IMR-90 (cell line): Measurements from ENCODE around the gene XIRP1. TPM values are rescaled to one million over a fixed set of nuclear protein-coding genes. Genes with fewer than 3 reads are reported as not detected.

ENCODE experiments used
- ATAC-seq: fragments of 200-7000 bp; cut with Tn5 transposase; 2 replicates; pipeline ENCODE4 v1.9.1; 2020; ENCODE audit warnings: low read depth, mild to moderate bottlenecking, moderate library complexity
- BruUV-seq: library from RNA; stranded (reverse); fragments of 400-500 nt; replicated peaks from 2 replicates; lab custom pipeline; 2021; lab: Mats Ljungman, UMichigan
- CTCF ChIA-PET: fragments of 300-600 bp; formaldehyde crosslinking; extraction: SDS; loops from one replicate; lab custom pipeline; 2021; ENCODE audit warnings: antibody characterized with exemption; lab: Yijun Ruan, JAX
- POLR2A ChIA-PET: fragments of 300-600 bp; sonication (Branson Sonifier 250); formaldehyde crosslinking; loops from one replicate; lab custom pipeline; 2022; ENCODE audit warnings: antibody characterized with exemption; ENCODE audit not compliant: unreplicated experiment; lab: Charles Lee
- DNase-seq: peaks from one replicate; pipeline ENCODE4 v3.0.0; 2013
- H2AFZ ChIP-seq: replicated peaks from 2 replicates; pipeline ENCODE3; 2013; ENCODE audit warnings: low read length, mild to moderate bottlenecking; ENCODE audit not compliant: poor library complexity
- H2AK5ac ChIP-seq: 2 replicates; pipeline ENCODE4 v1.6.1; 2013; ENCODE audit warnings: low read depth, low read length, inconsistent platforms
- H2AK9ac ChIP-seq: replicated peaks from 2 replicates; pipeline ENCODE3; 2013; ENCODE audit warnings: mild to moderate bottlenecking, low read depth, low read length, moderate library complexity; ENCODE audit not compliant: poor library complexity
- H2BK120ac ChIP-seq: 2 replicates; pipeline ENCODE4 v1.6.1; 2013; ENCODE audit warnings: low read depth, low read length, inconsistent platforms
- H2BK15ac ChIP-seq: 3 replicates; pipeline ENCODE4 v1.6.1; 2013; ENCODE audit warnings: low read depth, low read length, inconsistent platforms
- H2BK20ac ChIP-seq: 2 replicates; pipeline ENCODE4 v1.6.1; 2013; ENCODE audit warnings: low read depth, mild to moderate bottlenecking, inconsistent platforms, low read length, moderate library complexity
- H2BK5ac ChIP-seq: 2 replicates; pipeline ENCODE4 v1.6.1; 2013; ENCODE audit warnings: mild to moderate bottlenecking, low read depth, low read length, inconsistent platforms; ENCODE audit not compliant: poor library complexity, severe bottlenecking
- H3K14ac ChIP-seq: replicated peaks from 2 replicates; pipeline ENCODE4 v1.6.1; 2013; ENCODE audit warnings: low read depth, low read length, inconsistent platforms
- H3K18ac ChIP-seq: 2 replicates; pipeline ENCODE4 v1.6.1; 2013; ENCODE audit warnings: low read depth, low read length, control low read depth
- H3K23ac ChIP-seq: 2 replicates; pipeline ENCODE4 v1.6.1; 2013; ENCODE audit warnings: low read depth, low read length, inconsistent platforms
- H3K27ac ChIP-seq: 2 replicates; pipeline ENCODE4 v1.5.1; 2013; ENCODE audit warnings: mild to moderate bottlenecking, control low read depth, low read length; ENCODE audit not compliant: insufficient read depth
- H3K27me3 ChIP-seq: 2 replicates; pipeline ENCODE4 v1.6.1; 2013; ENCODE audit warnings: low read length; ENCODE audit not compliant: control insufficient read depth, insufficient read depth
- H3K36me3 ChIP-seq: 2 replicates; pipeline ENCODE4 v1.6.1; 2013; ENCODE audit warnings: low read length, mixed read lengths; ENCODE audit not compliant: control insufficient read depth, insufficient read depth
- H3K4ac ChIP-seq: 2 replicates; pipeline ENCODE4 v1.6.1; 2013; ENCODE audit warnings: low read depth, low read length, inconsistent platforms
- H3K4me1 ChIP-seq: 2 replicates; pipeline ENCODE4 v1.6.1; 2013; ENCODE audit warnings: low read length, mixed read lengths; ENCODE audit not compliant: control insufficient read depth, insufficient read depth
- H3K4me2 ChIP-seq: 2 replicates; pipeline ENCODE4 v1.6.1; 2013; ENCODE audit warnings: low read depth, mild to moderate bottlenecking, control low read depth, low read length, moderate library complexity
- H3K4me3 ChIP-seq: 2 replicates; pipeline ENCODE4 v1.5.1; 2013; ENCODE audit warnings: low read depth, mild to moderate bottlenecking, control low read depth, low read length, moderate library complexity; ENCODE audit not compliant: insufficient read depth
- H3K56ac ChIP-seq: 2 replicates; pipeline ENCODE4 v1.6.1; 2013; ENCODE audit warnings: low read length, inconsistent platforms; ENCODE audit not compliant: insufficient read depth; ENCODE audit errors: extremely low read depth
- H3K79me1 ChIP-seq, 2 experiments: 2 replicates each; pipeline ENCODE4 v1.6.1; 2013; ENCODE audit warnings: low read length in 2 of 2, inconsistent platforms in 1 of 2, low read depth in 1 of 2
- H3K9ac ChIP-seq: 2 replicates; pipeline ENCODE4 v1.6.1; 2013; ENCODE audit warnings: low read depth, low read length, control low read depth
- H3K9me1 ChIP-seq: 2 replicates; pipeline ENCODE4 v1.6.1; 2013; ENCODE audit warnings: low read length, inconsistent platforms; ENCODE audit not compliant: insufficient read depth
- H3K9me3 ChIP-seq: 2 replicates; pipeline ENCODE4 v1.6.1; 2013; ENCODE audit warnings: low read length; ENCODE audit not compliant: control insufficient read depth, insufficient read depth
- H4K20me1 ChIP-seq: 2 replicates; pipeline ENCODE4 v1.6.1; 2013; ENCODE audit warnings: low read length, inconsistent platforms; ENCODE audit not compliant: insufficient read depth
- H4K5ac ChIP-seq: 2 replicates; pipeline ENCODE4 v1.6.1; 2013; ENCODE audit warnings: mild to moderate bottlenecking, low read depth, low read length, control low read depth
- H4K8ac ChIP-seq, 2 experiments: 2 replicates each; pipeline ENCODE4 v1.6.1; 2013; ENCODE audit warnings: low read depth in 2 of 2, low read length in 2 of 2, control low read depth in 1 of 2, inconsistent platforms in 1 of 2
- H4K91ac ChIP-seq: 2 replicates; pipeline ENCODE4 v1.6.1; 2013; ENCODE audit warnings: low read depth, low read length, inconsistent platforms; ENCODE audit not compliant: insufficient read depth
- CEBPB ChIP-seq: IDR thresholded peaks from 2 replicates; pipeline ENCODE4 v1.6.1; 2012; ENCODE audit warnings: low read depth, low read length, improper control_type of control experiment
- POLR2A ChIP-seq: IDR thresholded peaks from 2 replicates; pipeline ENCODE4 v1.6.1; 2012; ENCODE audit warnings: mild to moderate bottlenecking, low read depth, low read length
- RCOR1 ChIP-seq: IDR thresholded peaks from 2 replicates; pipeline ENCODE4 v1.6.1; 2012; ENCODE audit warnings: mild to moderate bottlenecking, low read length, improper control_type of control experiment; ENCODE audit not compliant: insufficient replicate concordance
- WGBS, 2 experiments: methylation state at CpG; one replicate each; pipeline versions ENCODE4 v1.1.5 to v1.1.7; 2013; ENCODE audit warnings: missing lambda C conversion rate in 2 of 2; ENCODE audit not compliant: insufficient read length in 1 of 2; ENCODE audit errors: extremely low coverage in 2 of 2; 5-methylcytosine and 5-hydroxymethylcytosine counted together
- dilution Hi-C: fragments of 300-500 bp; cut with HindIII; formaldehyde crosslinking; loops from one replicate; pipeline ENCODE4 v1.14.3; 2018; ENCODE audit warnings: low sequenced_read_pairs; ENCODE audit not compliant: unreplicated experiment
- in situ Hi-C: fragments of 300-500 bp; cut with MboI; formaldehyde crosslinking; loops from 3 replicates; pipeline ENCODE4 v1.14.3; 2019; ENCODE audit warnings: low sequenced_read_pairs, inconsistent platforms, mixed read lengths
- intact Hi-C: fragments of 100-400 bp; cut with micrococcal nuclease; formaldehyde crosslinking; loops from 2 replicates; pipeline ENCODE4 v1.10.0; 2022
- polyA plus RNA-seq, 3 experiments: library from polyadenylated mRNA; depleted of rRNA; stranded (reverse); fragments of >200 nt; gene quantifications; 2 replicates each; pipeline ENCODE4 v1.2.3, GENCODE V29; 2012; ENCODE audit warnings: low replicate concordance in 1 of 3
- total RNA-seq: library from RNA; depleted of rRNA; stranded (reverse); fragments of >200 nt; gene quantifications from 2 replicates; pipeline ENCODE4 v1.2.3, GENCODE V29; 2012

The XIRP1 gene
- total and polyA plus RNA-seq, 2 of the 4 experiments (the other 2 are of a cell fraction) = under 0.01 to 0.07 TPM

DNA sequence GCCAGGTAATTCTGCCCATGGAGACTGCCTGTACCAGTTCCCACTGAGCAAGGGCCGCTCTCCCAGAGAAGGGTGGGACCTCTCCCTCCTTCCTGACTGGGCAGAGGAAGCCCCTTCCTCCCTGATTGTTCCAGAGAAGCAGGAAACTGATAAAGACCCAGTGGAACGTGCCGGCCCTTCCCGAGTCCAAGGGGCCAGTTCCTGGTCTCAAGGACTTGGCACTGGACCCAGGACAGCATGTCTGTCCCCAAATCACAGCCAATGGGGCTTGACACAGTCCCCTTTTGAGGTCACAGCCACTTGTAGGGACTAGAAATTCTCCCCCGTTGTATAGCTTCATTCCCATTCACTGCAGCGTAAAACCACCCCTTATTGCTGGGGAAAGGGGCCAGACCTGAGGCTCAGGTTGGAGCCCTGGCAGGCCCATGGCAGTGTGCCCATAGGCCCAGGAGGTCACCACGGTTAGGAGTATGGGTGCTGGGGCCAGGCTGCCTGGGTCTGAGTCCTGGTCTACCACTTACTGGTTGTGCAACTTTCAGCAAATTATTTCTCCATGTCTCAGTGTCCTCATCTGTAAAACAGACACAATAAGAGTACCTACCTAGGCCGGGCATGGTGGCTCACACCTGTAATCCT lies 57.1 kb downstream of the XIRP1 start:
- no peak overlapping the region for H3K14ac ChIP-seq
- H3K9ac ChIP-seq = no peak overlapping the region
- no peak overlapping the region for H4K91ac ChIP-seq
- intact Hi-C loops (no loop called here), in situ Hi-C loops (no loop called here), dilution Hi-C loops (no loop called here)
- no peak overlapping the region for H3K4me3 ChIP-seq
- H3K9me3 ChIP-seq = no peaks in the 10 kb centered on the region
- CTCF ChIA-PET = no interaction called here
- no peak overlapping the region for H4K5ac ChIP-seq
- no peaks in the 10 kb centered on the region for H3K27me3 ChIP-seq
- H4K8ac ChIP-seq = no peak overlapping the region
- no peak overlapping the region for H3K27ac ChIP-seq
- H2BK15ac ChIP-seq = no peak overlapping the region
- H3K9me1 ChIP-seq = peaks cover 10% of the 10 kb centered on the region; the same call in 1 of the 2 replicates
- no peak overlapping the region for H3K56ac ChIP-seq
- H3K18ac ChIP-seq = no peak overlapping the region
- peak; percentile 49 for TF ChIP-seq CEBPB
- no peak for TF ChIP-seq RCOR1
- peak; percentile 47; the same call in 1 of the 2 replicates for TF ChIP-seq POLR2A
- H2AK9ac ChIP-seq = no peak overlapping the region
- no peak overlapping the region for H3K23ac ChIP-seq
- no peak overlapping the region for H3K4ac ChIP-seq
- POLR2A ChIA-PET = no interaction called here
- H2BK20ac ChIP-seq = no peak overlapping the region
- 78% methylated on average over 6 of the region's 8 CpGs; no CpG with 5 or more reads in 1 of the 2 experiments for WGBS, 2 experiments
- no peak for DNase-seq
- H2BK120ac ChIP-seq = no peak overlapping the region
- H4K20me1 ChIP-seq = peaks cover 24% of the 10 kb centered on the region
- no peak overlapping the region for H2BK5ac ChIP-seq
- H3K4me2 ChIP-seq = no peak overlapping the region
- H3K36me3 ChIP-seq = no peaks in the 10 kb centered on the region
- H3K4me1 ChIP-seq = peaks cover 5% of the 10 kb centered on the region
- no peak for ATAC-seq
- BruUV-seq = no TSS peak
- H2AFZ ChIP-seq = no peak overlapping the region
- H3K79me1 ChIP-seq = peaks cover 0 to 17% of the 10 kb centered on the region in 2 experiments; a peak in 3 of 4 replicates
- no peak overlapping the region for H2AK5ac ChIP-seq
